HepG2 (cell line): ENCODE data around the gene TREX2. TPM values are rescaled to one million over a fixed set of nuclear protein-coding genes. Genes with fewer than 3 reads are reported as not detected.

Source experiments
- CENPBD1 ChIP-seq: sonication (generic); formaldehyde crosslinking; IDR thresholded peaks from 2 replicates; pipeline ENCODE4 v1.8.0; 2022; ENCODE audit warnings: missing genetic modification reagents, low read depth, mild to moderate bottlenecking, borderline replicate concordance
- KLF6 ChIP-seq: IDR thresholded peaks from 2 replicates; pipeline ENCODE4 v1.8.0; 2016; ENCODE audit warnings: missing biosample characterization, missing genetic modification reagents
- TFDP1 ChIP-seq: IDR thresholded peaks from 2 replicates; pipeline ENCODE4 v1.6.1; 2016; ENCODE audit warnings: missing compliant biosample characterization, missing genetic modification reagents, borderline replicate concordance
- ZMAT5 ChIP-seq: sonication (generic); formaldehyde crosslinking; IDR thresholded peaks from 2 replicates; pipeline ENCODE4 v1.5.0; 2020; ENCODE audit warnings: mild to moderate bottlenecking, low read depth, missing genetic modification reagents, borderline replicate concordance
- ZNF513 ChIP-seq: sonication (generic); formaldehyde crosslinking; conservative IDR thresholded peaks from 2 replicates; pipeline ENCODE4 v1.5.0; 2020; ENCODE audit warnings: missing genetic modification reagents
- ZNF552 ChIP-seq: sonication (generic); formaldehyde crosslinking; IDR thresholded peaks from 2 replicates; pipeline ENCODE4 v1.9.0; 2022; ENCODE audit warnings: missing genetic modification reagents, mild to moderate bottlenecking, borderline replicate concordance
- ZNF687 ChIP-seq: sonication (generic); formaldehyde crosslinking; IDR thresholded peaks from 2 replicates; pipeline ENCODE4 v1.5.1; 2020; ENCODE audit warnings: mild to moderate bottlenecking, missing genetic modification reagents, moderate library complexity
- polyA plus RNA-seq, 8 experiments: library from polyadenylated mRNA; depleted of rRNA in 3 of 8; stranded (reverse) in 7 of 8; unstranded in 1 of 8; fragments of >200 nt; fragmentation: Illumina TruSeq in 4 of 8; extraction: Trizol in 4 of 8; gene quantifications; 2 replicates each; pipeline versions ENCODE4 v1.2.1 to v1.2.3, GENCODE V29; 2011 to 2016; ENCODE audit warnings: low read depth in 4 of 8, missing spikeins in 1 of 8, mixed read lengths in 1 of 8; ENCODE audit not compliant: insufficient read depth in 1 of 8
- total RNA-seq, 5 experiments: library from RNA; depleted of rRNA; stranded (reverse); fragments of >200 nt; fragmentation: Illumina TruSeq; extraction: Trizol; gene quantifications; 2 replicates each; pipeline ENCODE4 v1.2.3, GENCODE V29; 2016; ENCODE audit warnings: low read depth in 1 of 5

The TREX2 gene
- total and polyA plus RNA-seq, 2 of the 13 experiments (the other 11 are each of a cell fraction or from before 2014, with no cell fraction given) = 0.13 to 0.18 TPM

GRCh38 chrX:153474718-153475117 lies 28.9 kb upstream of the TREX2 start (continued):
- TF ChIP-seq ZNF513 (CRISPR knock-in tag) (no peak), ZNF687 (CRISPR knock-in tag) (no peak), CENPBD1 (CRISPR knock-in tag) (no peak), TFDP1 (CRISPR knock-in tag) (no peak), KLF6 (CRISPR knock-in tag) (no peak), ZNF552 (CRISPR knock-in tag) (no peak), ZMAT5 (CRISPR knock-in tag) (no peak)
